Activated CD4-positive, alpha-beta T cell treated with anti-CD3 and anti-CD28 coated beads, Interleukin-10, Interleukin-2, amounts not matched to agents 100 ng/mL and 50 ng/mL, durations not matched to agents 16 hours and 8 hours (primary cell): Measurements from ENCODE around the gene ARID5A.

Source experiments
- DNase-seq: peaks from one replicate; pipeline ENCODE4 v3.0.0-alpha.2; 2020

Gene ARID5A

DNA sequence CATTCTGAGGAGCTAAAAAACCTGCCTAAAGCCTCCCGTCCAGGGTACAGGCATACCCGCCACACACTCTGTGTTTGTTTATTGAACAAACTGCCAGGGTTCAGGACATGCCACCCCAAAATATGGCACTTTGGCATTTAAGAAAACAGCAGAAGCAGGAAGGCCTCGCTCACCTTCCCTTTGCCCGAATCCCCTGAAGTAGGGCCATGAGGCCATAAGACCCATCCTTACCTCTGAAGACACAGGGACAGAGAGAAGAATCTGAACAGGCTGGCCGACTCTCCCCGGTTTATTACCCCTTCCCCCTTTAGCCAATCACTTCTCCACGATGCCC lies 29.7 kb upstream of the ARID5A start:
- DNase-seq: no peak

DNA sequence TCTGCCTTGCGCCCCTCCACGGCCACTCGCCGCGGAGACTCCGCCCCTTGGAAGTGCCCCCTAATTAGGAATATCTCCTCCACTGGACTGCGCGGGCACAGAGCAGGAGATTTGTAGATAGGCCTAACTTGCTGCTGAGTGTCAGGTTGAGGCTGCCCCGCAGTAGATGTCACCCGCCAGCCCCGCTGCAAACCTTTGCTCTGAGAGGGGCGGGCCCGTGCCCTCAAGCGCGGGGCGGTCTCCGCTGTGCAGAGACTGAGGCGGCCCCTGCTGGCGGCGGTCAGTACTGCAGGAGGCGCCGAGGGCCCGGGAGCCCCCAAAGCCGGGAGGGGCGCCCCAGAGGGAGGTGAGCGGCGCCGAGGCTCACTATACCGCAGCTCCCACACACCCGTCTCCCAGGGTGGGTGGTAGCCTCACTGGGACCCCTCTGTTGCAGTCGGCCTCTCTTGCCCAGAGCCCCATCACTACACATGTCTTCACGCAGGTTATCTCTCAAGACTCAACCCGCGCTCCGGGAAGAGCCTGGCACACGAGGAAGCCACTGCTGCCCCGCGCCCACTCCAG lies 28.5 kb upstream of the ARID5A start:
- peak; percentile 86 for DNase-seq

DNA sequence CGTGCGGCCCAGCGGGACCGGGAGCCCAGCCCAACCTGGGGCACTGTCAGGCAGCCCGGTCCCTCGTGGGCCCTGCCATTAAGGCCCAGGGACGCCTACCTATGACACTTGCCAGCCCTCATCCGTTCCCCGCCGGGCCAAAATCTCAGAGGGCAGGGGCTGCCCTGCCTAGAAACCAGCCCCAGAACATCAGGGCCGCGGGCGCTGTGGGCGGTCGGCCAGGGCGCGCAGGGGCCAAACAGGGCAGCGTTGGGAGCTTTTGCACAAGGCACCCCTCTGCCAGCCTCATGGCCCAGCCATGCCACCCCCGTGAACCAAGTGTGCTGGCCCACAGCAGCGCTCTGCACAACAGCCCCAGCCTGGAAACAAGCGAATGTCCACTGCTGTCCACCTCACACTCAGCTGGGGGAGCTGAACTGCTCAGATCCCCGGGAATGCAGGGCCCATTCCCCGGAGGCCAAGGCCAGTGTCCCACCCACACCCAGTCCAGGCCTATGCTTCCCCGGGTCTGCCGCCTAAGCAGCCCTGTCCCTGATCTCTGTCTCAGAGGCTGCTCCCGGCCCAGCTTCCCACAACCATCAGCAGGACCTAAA lies 27.9 kb upstream of the ARID5A start:
- DNase-seq: no peak

DNA sequence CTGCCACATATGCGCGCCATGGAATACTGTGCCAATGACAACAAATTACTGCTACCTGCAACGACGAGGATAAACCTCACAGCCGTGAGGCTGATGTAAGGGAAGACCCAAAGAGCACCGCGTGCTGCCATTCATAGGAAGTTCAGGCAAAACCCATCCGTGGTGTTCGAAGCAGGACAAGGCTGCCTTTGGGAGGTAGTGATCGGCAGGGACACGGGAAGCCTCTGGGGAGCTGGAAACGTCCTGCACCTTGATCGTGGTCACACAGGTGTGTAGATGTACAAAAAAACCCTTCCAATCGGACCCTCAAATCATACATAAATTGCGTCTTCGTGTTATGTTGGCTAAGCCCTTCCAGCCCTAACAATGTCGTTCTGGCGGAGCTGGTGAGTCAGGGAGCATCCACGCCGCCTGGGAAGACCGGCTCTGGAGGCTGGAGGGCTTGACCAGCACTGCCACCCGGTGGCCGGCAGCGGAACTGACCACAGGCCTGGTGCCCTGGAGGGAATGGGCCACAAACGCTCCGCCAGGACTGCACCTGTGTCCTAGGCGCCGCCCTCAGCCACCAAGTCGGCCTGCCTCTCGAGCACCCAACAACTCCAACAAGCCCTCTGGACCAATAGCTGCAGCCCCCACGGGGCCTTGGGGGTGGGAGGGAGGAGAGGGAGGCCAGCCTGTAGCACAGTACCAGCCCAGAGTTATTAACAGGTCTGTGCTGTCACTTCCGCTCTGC lies 27.3 kb upstream of the ARID5A start:
- DNase-seq: peak; percentile 81

DNA sequence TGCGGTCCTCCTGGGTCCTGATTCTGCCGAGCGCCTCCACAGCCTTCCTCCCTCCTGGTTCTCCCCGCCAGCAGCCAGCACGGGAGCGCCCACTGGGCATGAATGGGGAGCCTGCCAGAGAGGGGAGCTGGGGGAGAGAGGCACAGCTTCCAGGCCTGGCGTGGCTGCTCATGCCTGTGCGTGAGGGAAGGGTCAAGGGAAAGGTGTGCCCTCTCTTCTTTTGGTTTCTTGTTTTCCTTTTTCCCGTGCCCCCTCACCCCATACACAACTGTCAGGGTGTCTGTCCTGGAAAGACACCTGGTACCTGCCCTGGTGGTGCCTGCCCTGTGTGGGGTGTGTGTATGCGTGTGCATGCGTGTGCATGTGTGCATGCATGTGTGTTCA lies 26.7 kb upstream of the ARID5A start:
- DNase-seq: no peak

DNA sequence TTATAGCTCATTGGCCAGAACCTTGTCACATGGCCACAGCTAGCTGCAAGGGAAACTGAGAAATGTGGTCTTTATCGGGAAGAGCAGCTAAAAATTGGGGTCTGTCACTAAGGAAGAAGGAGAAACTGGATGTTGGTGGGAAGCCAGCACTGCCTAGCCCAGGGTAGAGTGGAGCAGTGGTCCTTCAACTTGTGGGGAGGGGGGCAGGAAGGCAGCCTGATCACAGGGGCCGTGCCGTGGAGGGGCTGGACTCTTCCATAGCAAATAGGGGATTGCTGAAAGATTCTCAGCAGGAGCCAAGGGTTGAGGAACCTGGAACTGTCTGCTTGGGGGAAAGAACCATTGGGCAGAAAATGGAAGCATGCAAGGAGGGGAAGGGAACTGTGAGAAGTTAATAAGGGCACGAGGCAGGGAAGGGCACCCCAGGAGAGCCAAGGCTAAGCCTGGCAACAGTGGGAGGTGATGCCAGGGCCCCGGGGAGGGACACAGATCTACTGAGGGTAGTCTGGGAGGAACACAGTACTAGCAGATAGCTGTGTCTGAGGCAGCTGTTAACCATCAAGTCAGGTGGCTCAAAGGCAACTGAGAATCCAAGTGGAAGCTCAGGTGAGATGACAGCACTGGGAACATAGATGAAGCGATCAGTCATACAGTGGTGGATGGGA lies 25.5 kb upstream of the ARID5A start:
- DNase-seq: no peak

DNA sequence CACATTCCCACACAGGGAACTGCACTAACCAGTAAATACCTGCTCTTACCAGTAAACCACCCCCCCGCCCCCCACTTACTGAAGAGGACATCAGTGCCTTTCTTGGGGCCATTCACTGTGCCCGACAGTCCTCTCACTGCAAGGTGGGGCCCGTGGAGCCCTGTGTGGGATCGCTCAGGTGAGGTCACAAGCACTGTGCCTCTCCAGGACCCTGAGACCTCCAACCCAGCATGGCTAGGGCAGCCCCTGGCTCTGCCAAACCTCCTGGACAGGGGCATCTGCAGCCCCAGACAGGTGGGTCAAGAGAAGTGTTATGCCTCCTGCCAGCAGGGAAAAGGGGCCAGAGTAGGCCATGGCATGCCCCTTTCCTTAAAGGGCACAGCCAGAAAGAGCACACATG lies 24.7 kb upstream of the ARID5A start:
- DNase-seq: no peak

DNA sequence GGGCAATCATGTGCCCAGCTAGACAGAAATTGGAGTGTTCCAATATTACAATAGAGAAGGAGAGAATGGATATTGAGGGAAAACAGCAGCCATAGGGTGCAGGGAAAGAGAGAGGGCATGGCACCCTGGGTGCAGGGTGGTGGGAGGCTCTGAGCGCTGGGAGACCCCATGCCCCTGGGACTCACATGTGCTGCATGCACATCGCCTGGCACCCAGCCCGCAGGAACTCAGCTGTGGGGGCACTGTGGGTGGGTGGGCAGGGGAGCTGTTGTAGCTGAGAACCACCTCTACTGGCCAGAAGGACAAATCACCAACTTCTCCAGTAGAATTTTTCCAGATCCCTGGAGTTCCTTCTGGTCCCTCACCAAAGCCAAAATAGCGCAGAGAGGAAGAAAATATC lies 24.2 kb upstream of the ARID5A start:
- no peak for DNase-seq

DNA sequence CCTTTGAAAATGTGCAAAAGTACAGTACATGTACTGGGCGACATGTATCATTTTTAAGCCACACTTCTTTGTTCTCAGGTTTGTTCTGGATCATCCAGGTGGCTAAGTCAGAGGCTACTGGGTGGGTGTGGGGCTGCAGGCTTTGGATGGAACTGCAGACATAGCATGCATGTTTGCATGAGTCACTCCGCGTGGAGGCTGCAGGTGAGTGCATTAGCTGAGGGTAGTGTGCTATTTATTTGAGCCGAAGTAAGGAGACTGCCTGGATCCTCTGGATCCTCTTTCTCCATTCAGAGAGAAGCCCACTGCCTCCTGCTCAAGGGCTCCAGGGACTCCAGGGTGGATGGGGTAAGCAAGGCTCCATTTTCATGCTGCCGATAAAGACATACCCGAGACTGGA lies 22.0 kb upstream of the ARID5A start:
- DNase-seq: no peak

DNA sequence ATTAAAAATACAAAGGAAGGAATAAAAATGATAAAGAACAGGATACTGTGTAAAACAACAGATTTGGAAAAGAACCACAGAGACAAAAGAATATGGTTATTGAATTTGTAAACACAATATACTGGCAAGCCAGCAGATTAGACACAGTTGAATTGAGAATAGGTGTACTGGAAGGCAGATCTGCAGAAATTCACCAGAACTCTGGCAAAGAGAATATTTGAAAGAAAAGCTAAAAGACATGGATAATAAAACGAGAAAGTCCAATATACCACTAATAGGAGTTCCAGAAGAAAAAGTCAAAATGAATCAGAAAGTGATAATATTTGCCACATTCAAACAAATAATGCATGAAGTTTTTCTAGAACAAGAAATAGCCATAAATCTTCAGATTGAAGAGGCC lies 19.5 kb upstream of the ARID5A start:
- no peak for DNase-seq

DNA sequence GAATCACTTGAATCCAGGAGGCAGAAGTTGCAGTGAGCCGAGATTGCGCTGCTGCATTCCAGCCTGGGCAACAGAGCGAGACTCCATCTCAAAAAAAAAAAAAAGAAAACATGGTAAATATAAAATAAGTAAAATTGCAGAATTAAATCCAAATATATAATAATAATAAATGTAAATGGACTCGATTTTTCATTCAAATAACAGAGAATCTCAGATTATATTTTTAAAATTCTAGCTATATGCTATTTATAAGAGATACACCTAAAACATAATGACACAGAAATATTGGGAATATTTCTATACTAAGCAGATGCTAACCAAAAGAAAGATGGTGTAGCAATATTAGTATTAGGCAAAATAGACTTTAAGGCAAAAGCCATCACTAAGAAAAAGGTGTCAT lies 16.3 kb upstream of the ARID5A start:
- no peak for DNase-seq

DNA sequence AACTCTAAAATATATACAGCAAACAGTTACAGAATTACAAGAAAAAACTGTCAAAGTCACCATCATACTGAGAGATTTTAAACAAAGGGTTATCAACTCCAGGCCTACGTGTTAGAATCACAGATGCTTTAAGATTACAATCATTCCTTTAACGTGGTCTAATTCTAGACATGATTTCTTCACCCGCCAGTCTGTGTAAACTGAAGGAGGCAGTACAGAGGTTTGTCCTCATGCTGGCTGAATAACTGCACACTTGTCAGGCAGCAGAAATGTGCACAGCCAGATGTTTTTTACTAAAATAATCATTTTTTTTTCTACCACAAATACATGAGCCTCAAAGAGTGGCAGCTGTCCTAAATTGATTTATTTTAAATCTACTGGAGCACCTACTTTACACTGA lies 15.9 kb upstream of the ARID5A start:
- DNase-seq: no peak

DNA sequence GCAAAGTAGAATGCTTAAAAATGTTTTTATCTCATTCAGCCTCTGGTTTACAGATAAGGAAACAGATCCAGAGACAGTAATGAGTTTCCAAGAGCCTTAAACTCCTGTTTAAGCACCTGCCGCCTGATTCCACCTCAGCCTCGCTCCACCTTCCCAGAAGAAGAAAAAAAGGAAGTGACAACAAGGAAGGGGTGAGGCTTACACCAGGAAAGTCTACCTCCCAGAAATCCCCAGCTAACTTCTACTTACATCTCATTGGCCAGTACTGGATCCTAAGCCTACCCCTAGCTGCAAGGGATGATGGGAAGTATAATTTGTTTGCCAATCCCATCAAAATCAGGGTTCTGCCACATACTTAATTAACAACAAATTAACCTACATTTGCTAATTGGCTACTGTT lies 15.3 kb upstream of the ARID5A start:
- DNase-seq: no peak

DNA sequence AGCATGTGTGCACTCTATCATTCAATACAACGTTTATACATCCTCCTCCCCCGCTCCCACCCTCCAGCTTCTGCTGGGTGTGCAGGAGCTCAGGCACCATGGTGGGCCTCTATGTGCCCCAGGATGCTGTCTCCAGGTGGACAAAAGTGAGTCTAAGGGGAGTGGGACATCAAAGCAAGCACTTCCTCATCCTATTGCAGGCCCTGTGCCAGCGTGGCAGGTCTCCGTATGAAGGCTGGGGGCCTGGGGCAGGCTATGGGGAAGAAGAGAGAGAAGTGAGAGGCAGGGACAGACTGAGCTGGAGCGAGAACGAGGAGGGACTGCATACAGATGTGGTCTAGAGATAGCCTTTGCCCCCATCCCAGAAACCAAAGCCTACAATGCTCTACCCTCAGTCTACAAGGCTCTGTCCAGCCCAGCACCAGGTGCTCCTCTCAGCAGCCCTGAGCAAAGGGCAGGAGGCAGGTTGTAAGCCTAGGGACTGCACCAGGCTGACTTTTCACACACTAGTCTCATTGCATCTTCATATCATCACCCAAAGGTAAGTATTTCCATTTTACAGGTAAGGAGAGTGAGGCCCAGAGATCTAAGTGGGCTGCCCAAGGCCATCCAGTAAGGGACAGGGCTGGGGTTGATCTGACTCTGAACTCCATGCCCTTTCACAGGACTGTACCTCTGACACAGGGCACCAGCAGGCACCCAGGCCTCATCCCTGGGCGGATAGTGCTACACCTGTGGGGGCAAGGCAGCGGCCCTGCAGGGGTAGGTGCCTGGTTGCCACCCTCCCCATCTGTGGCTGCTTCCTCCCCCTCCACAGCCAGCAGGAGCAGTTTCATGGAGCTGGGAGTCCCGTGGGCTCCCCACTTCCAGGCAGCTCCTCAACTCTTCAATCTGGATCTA lies 14.0 kb upstream of the ARID5A start:
- DNase-seq: no peak

DNA sequence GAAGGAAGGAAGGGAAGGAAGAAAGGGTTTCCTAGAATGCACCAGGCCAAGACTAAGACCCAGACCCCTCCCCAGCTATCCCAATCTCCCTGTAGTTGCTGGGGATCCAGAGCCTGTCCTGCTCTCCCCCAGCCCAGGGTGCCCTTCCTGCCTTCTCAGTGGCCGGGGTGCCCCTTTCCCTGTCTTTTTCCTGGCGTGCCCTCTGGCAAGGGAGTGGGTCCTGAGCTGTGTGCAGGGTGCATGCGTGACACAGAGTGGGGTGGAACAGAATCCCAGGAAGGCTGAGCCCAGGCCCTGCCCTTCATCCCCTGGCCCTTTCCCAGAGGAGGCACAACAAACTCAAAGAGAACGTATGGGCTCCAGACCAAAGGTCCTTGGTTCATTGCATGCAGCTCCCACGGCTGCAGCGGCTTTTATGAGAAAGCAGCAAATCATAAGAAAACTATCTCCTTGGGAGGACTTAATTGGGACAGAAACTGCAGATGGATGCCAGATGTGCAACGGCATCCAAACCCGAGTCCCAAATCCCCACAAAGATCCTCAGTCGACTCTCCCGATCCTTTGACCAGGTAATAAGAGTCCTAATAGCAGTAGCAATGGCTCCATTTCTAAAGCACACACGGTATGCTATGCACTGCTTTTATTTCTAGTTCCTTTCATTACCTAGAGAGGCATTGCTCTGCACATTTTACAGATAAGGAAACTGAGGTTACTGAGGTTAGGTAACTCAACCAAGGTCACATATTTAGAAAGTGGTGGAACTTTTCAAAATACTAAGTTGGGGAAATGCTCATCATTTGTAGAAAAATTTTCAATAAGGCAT lies 12.7 kb upstream of the ARID5A start:
- no peak for DNase-seq

DNA sequence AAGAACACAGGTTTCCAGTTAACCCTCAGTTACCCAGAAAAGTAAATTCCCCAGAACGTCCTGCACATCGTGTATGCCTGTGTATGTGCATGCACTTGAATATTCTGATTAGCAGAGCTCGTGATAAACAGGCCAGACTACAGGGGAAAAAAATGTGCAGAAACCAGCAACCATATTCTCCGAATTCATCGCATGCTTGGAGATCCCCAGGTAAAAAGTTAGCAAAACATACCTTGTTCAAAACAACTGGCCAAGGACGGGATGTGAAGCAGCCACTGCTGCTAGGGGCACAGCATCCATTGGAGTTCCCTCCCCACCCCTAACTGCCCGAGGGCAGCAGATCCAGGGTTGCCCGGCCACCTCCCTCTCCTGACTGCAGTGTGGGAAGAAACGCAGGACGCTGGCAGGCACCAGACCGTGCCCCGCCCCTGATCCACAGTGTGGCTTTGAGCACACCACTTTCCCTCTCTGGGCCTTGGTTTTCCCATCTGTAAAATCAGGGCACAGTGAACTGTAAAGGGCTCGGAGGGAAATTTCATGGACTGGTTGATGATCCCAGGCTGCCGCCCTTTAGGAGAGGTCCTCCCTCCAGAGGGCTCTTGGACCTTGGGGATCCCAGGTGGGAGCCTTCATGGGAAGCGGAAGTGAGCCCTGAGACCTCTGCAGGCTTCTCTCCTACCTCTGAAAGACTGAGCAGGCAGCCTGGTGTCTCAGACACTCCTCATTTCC lies 11.9 kb upstream of the ARID5A start:
- DNase-seq: peak; percentile 89

DNA sequence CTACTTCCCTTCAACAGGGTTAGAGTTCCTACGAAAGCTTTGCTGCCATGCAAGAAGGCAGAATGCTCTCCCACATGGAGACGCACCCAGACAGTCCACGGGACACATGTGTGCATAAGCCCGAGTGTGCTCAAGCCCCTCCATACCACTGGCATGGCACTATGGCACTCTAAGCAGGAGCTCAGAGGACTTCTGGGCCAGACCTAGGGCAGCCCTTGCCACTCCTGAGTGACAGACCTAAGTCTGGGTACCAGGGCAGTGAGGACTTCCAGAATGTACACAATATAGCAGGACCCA lies 11.4 kb upstream of the ARID5A start:
- DNase-seq: no peak

DNA sequence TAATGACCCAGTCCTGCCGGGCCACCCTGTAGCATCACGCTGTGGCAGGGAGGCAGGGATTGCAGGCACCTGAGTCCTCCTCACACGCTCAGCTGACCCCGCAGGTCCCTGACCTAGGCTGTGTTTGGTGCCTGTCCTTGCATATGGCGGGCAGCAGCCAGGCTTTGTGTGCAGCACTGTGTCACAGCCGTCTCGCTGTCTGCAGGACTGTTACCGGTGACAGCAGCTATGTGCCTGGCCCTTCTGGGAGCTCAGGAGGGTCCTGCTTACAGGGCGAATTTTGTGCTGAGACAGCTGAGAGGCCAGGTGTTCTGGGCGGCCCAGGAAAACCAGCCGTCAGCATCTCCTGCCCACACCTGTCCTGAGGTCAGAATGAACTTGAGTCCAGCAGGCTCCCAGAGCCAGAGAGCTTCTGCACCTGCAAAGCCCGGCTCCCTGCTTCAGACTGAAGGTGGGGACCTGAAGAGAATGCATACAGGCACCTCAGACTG lies 10.4 kb upstream of the ARID5A start:
- DNase-seq: no peak

DNA sequence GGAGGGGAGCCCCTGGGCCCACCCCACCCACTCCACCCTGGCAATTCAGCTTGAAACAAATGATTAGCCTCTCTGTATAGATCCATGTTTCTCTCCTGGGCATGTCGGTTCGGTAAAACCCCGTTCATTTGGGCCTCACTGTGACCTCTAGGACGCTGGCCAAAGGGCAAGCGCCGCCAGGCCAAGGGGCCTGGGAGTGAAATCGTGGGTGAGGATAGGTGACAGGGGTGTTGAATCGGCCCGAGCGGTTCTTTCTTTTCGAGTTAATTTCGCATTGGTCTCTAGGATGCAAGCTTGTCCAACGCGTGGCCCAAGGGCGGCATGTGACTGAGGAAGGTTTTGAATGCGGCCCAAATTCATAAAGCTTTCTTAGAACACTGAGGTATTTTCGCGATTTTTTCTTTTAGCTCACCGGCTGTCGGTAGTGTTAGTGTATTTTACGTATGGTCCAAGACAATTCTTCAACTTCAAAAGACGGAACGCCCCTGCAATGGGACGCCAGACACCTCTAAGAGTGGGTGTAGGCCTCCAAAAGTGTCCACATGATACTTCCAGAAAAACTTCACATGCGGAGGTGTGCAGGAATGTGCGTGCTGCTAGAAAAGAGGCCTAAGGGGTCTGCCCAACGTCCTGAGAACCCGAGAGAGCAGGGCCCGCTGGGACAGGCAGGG lies 9.8 kb upstream of the ARID5A start:
- DNase-seq: no peak

DNA sequence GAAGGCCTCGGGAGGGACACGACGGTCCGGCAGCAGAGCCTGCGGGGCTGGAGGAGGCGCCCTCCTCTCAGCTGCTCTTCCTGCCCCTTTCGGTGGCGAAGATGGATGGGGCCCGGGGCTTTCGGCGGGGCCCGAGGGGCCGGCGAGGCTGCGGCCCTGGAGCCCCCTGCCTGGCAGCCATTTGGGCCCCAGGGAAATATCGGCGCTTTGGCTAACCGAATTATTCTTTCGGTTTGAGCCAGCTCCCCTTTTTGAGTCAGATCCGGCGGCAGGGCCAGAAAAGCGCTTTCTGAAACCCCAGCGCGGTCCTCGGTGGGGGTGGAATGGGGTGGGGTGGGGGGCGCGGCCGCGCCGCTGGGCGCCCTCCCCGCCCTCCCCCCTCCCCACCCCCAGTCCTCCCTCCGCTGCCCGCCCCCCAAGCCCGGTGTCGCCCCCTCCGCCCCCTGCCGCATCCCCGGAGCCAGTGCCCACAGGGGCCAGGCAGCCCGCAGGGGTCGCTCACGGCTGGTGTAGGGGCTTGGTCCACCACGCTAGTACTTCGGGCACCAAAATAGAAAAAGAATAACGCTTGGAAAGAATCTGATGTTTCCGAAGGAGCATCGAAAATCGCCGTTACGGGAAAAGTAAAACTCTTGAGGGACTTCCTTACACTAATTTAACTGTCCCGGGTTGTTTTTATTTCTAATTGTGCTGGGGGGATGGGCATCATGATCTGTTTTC lies 9.1 kb upstream of the ARID5A start:
- peak; percentile 94 for DNase-seq
